ENCODE results near the gene ANOS1.

DNA sequence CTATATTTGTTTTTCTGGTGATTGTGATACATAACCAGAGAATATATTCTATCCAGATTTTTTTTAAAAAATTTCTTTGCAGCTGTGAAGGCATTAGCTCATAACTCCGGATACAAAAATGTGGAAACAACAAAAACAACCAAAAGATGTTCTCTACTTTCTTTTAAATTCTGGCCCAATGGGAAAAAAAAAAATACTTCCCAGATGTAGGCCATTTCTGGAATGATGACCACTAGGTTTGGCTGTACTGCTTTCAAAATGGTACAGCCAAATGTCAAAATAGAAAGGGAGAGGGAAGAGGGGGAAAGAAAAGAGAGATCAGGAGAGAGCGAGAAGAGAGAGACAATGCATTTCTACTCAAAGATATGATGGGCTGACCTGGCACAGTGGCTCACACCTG, 14.6 kb downstream of the ANOS1 start:
- TF ChIP-seq, protein P1, sequence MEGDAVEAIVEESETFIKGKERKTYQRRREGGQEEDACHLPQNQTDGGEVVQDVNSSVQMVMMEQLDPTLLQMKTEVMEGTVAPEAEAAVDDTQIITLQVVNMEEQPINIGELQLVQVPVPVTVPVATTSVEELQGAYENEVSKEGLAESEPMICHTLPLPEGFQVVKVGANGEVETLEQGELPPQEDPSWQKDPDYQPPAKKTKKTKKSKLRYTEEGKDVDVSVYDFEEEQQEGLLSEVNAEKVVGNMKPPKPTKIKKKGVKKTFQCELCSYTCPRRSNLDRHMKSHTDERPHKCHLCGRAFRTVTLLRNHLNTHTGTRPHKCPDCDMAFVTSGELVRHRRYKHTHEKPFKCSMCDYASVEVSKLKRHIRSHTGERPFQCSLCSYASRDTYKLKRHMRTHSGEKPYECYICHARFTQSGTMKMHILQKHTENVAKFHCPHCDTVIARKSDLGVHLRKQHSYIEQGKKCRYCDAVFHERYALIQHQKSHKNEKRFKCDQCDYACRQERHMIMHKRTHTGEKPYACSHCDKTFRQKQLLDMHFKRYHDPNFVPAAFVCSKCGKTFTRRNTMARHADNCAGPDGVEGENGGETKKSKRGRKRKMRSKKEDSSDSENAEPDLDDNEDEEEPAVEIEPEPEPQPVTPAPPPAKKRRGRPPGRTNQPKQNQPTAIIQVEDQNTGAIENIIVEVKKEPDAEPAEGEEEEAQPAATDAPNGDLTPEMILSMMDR (IDR thresholded peaks at IDR 0.05; ENCODE audit: poor library complexity, severe bottlenecking), result no peak
- no peak for TF ChIP-seq SMC3 (conservative IDR thresholded peaks at IDR 0.05; ENCODE audit: poor library complexity)
- TF ChIP-seq EZH2 (IDR thresholded peaks at IDR 0.05; ENCODE audit: borderline replicate concordance, insufficient read depth, low read length, poor library complexity, severe bottlenecking), result no peak
- no peak for TF ChIP-seq POLR2AphosphoS5 (IDR thresholded peaks at IDR 0.05)
- TF ChIP-seq MXI1 (conservative IDR thresholded peaks at IDR 0.05; ENCODE audit: poor library complexity, severe bottlenecking), result no peak
